HEK293T (cell line): ENCODE data around the gene CCDC63.

Experiments
- BHLHE40 ChIP-seq: fragments of 450-650 bp; IDR thresholded peaks from 2 replicates; pipeline ENCODE4 v1.6.1; 2016; ENCODE audit warnings: mild to moderate bottlenecking, moderate library complexity, borderline replicate concordance
- CTBP1 ChIP-seq: fragments of 450-650 bp; IDR thresholded peaks from 2 replicates; pipeline ENCODE4 v1.6.1; 2016; ENCODE audit warnings: borderline replicate concordance
- ELF4 ChIP-seq: fragments of 450-650 bp; IDR thresholded peaks from 2 replicates; pipeline ENCODE4 v1.6.1; 2017; ENCODE audit warnings: antibody characterized with exemption
- FOXM1 ChIP-seq: fragments of 450-650 bp; IDR thresholded peaks from 2 replicates; pipeline ENCODE4 v1.6.1; 2017; ENCODE audit warnings: mild to moderate bottlenecking, borderline replicate concordance
- L3MBTL2 ChIP-seq: fragments of 450-650 bp; conservative IDR thresholded peaks from 2 replicates; pipeline ENCODE4 v1.6.1; 2016; ENCODE audit warnings: mild to moderate bottlenecking
- LEF1 ChIP-seq: fragments of 450-650 bp; IDR thresholded peaks from 2 replicates; pipeline ENCODE4 v1.6.1; 2017; ENCODE audit warnings: mild to moderate bottlenecking, borderline replicate concordance
- SP1 ChIP-seq: fragments of 450-650 bp; IDR thresholded peaks from 2 replicates; pipeline ENCODE4 v1.6.1; 2017
- SUZ12 ChIP-seq: fragments of 450-650 bp; IDR thresholded peaks from 2 replicates; pipeline ENCODE4 v1.6.1; 2016; ENCODE audit warnings: mild to moderate bottlenecking
- ZNF384 ChIP-seq: fragments of 450-650 bp; IDR thresholded peaks from 2 replicates; pipeline ENCODE4 v1.6.1; 2016

DNA sequence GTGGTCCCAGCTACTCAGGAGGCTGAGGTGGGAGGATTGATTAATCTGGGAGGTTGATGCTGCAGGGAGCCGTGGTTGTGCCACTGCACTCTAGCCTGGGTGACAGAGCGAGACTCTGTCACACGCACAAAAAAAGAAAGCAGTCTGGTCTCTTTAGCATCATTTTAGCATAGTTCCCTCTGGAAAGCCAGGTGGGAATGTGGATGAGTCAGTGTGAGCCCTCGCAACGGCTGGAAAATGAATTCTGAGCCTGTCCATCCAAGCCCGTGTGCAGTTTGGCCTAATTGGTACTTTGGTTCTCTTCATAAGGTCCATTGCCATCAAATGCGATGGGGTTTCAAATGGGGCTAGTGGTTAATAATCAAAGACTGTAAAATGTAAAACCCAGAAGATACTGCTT lies 71.2 kb downstream of the CCDC63 start:
- TF ChIP-seq SUZ12 (no peak), SP1 (no peak), L3MBTL2 (no peak), ZNF384 (no peak), LEF1 (no peak), FOXM1 (no peak), CTBP1 (no peak), BHLHE40 (no peak), ELF4 (no peak)
